Brain microvascular endothelial cell (primary cell): Measurements from ENCODE around the gene ACSL3.
A peak's percentile ranks its signal among the peaks of the same experiment; 100 is the strongest.

Source experiments
- DNase-seq: peaks from one replicate; pipeline ENCODE4 v3.0.0-alpha.2; 2020
- H3K27ac ChIP-seq: fragments of 250-450 bp; sonication (Bioruptor Pico); 2 replicates; pipeline ENCODE4 v1.5.1; 2020; ENCODE audit warnings: mild to moderate bottlenecking, moderate library complexity
- H3K27me3 ChIP-seq: fragments of 250-450 bp; sonication (Bioruptor Pico); replicated peaks from 2 replicates; pipeline ENCODE4 v1.5.1; 2020; ENCODE audit warnings: mild to moderate bottlenecking
- H3K36me3 ChIP-seq: fragments of 250-450 bp; sonication (Bioruptor Pico); replicated peaks from 2 replicates; pipeline ENCODE4 v1.5.1; 2020; ENCODE audit warnings: mild to moderate bottlenecking
- H3K4me3 ChIP-seq: 2 replicates; pipeline ENCODE4 v1.5.1; 2011; ENCODE audit warnings: low read depth, mild to moderate bottlenecking, control low read depth, low read length, moderate library complexity
- in situ Hi-C: cut with HindIII; loops from 2 replicates; pipeline ENCODE4 v1.10.0; 2017; ENCODE audit warnings: low sequenced_read_pairs, low pct_ligation_motif_present
- TF ChIP-seq, protein P1 (sequence below): IDR thresholded peaks from 2 replicates; pipeline ENCODE4 v1.5.1; 2011; ENCODE audit warnings: low read depth, mild to moderate bottlenecking, moderate library complexity, low read length, control low read depth, inconsistent platforms; ENCODE audit errors: missing control alignments

ACSL3 gene

DNA sequence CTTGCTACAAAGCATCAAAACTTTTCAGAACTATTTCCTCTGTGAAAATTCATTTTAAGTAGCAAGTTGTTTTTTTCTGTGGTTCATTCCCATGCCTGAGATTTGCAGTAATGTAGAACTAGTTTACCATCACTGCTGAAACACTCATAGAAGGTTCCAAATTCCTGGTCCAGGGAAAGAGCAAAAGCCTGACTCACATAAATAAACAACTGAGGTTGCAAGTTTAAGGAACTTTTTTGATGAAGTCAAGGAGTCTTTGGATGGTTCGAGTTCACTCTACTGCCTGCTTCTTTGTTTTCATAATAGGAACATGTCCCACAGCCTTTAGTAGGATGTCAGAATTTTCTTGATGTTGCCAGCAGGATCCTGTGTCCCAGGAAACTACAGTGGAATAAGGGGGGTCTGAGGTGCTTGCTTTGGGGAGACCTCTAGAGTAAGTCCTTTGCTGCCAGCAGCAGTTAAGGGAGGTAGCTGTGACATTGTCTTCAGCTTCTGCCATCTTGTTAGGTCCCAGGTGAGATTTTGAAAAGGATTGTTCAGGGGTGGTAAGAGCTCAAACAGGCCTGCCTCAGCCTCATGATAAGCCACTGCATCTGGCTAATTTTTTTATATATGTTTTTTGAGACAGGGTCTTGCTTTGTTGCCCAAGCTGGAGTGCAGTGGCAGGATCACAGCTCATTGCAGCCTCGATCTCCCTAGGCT lies 43.9 kb downstream of the ACSL3 start:
- Histone ChIP-seq H3K27me3 (no peaks in the 10 kb centered on the region), H3K27ac (peak overlapping the region; percentile 85), H3K36me3 (peaks cover 9% of the 10 kb centered on the region), H3K4me3 (no peak overlapping the region)
- TF ChIP-seq, protein P1, sequence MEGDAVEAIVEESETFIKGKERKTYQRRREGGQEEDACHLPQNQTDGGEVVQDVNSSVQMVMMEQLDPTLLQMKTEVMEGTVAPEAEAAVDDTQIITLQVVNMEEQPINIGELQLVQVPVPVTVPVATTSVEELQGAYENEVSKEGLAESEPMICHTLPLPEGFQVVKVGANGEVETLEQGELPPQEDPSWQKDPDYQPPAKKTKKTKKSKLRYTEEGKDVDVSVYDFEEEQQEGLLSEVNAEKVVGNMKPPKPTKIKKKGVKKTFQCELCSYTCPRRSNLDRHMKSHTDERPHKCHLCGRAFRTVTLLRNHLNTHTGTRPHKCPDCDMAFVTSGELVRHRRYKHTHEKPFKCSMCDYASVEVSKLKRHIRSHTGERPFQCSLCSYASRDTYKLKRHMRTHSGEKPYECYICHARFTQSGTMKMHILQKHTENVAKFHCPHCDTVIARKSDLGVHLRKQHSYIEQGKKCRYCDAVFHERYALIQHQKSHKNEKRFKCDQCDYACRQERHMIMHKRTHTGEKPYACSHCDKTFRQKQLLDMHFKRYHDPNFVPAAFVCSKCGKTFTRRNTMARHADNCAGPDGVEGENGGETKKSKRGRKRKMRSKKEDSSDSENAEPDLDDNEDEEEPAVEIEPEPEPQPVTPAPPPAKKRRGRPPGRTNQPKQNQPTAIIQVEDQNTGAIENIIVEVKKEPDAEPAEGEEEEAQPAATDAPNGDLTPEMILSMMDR, result no peak
- in situ Hi-C loops, result no loop called here
- peak; percentile 86 for DNase-seq

DNA sequence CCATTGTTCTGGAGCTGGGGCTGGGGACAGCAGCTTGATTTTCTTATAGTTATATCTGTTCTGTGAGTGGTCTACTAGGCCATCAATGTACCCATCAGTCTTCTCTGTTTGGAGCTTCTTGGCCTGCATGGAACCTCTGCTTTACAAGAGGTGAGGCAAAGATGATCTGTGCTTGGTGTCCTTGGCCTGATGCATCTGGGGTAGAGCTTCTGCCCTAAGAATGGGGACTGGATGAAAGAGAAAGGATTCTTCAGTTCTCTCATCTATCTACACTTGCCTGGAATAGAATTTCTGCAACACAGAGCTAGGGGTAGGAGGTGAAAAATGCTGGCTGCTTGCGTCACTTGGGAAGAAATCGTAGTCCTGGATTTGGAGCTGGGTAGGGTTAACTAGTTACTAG lies 46.2 kb downstream of the ACSL3 start:
- H3K36me3 ChIP-seq, result peaks cover 14% of the 10 kb centered on the region
- H3K27me3 ChIP-seq, result no peaks in the 10 kb centered on the region
- TF ChIP-seq, protein P1, result no peak
- DNase-seq, result no peak
- in situ Hi-C loops, result no loop called here
- H3K27ac ChIP-seq, result no peak overlapping the region
- no peak overlapping the region for H3K4me3 ChIP-seq

DNA sequence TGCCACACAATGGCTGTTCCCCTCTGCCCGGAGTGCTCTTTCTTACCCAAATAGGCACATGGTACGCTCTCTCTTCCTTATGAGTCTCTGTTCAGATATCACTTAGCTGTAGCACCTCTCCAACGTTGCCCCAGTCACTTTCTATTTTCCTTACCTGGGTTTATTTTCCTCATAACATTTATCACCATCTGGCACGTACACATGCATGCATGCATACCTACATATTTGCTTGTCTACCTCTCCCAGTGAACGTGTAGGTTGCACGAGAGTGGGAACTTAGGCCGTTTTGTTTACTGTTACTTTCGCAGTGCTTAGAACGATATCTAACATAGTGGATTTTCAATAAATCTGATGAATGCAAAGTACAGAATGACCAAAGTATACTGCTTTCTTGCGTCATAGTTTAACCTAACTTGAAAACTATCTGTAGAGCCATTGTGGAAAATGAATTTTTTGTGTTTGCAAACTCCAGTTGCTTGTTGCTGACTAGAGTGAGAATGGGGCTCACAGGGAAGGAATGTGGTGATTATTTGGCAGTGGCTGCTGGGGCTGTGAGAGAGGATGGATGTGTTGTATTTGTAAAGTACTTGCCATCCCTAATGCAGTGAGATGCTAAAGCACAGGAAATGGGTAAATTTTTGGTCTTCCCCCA lies 47.1 kb downstream of the ACSL3 start:
- H3K4me3 ChIP-seq, result no peak overlapping the region
- H3K27me3 ChIP-seq, result no peaks in the 10 kb centered on the region
- DNase-seq, result no peak
- no peak overlapping the region for H3K27ac ChIP-seq
- TF ChIP-seq, protein P1, result no peak
- H3K36me3 ChIP-seq, result peaks cover 14% of the 10 kb centered on the region
- in situ Hi-C loops, result no loop called here

DNA sequence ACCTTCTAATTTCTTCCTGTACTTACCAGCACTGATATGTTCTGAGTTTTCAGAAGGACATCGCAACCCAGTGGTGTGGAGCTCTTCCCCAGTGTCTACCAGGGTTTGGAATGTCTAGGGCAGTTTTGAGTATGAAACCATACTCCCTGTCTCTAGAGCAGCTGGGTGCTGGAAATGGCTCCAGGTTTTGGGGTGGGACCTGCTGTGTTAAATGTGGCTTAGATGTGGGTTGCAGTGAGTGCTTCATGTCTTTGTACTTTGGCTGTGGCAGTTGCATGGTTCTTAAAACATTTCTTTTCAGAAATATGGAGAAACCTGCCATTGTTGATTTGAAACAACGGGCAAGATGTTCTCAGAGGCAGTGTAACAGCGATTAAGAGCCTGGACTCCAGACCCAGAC lies 48.5 kb downstream of the ACSL3 start:
- peaks cover 12% of the 10 kb centered on the region for H3K36me3 ChIP-seq
- H3K4me3 ChIP-seq, result no peak overlapping the region
- no peaks in the 10 kb centered on the region for H3K27me3 ChIP-seq
- H3K27ac ChIP-seq, result no peak overlapping the region
- TF ChIP-seq, protein P1, result no peak
- in situ Hi-C loops, result no loop called here
- DNase-seq, result no peak

DNA sequence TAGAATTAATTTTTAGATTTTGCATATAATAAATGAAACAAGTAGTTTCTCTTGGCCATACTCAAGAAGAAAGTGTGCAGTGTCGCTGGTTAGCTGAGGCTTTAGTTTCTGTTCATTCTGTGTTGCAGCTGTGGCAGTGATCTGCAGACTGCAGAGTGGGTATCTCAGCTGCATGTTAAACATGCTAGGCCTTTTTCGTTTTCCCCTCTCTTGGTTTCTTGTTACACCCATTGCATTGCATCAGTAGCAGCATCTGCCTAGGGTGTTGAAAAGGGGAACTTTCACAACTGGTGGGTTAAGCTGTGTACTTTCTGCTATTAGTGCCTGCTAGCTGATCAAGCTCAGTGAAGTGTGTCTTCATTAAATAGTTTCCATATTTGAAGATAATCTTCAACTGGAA lies 51.3 kb downstream of the ACSL3 start:
- no peaks in the 10 kb centered on the region for H3K27me3 ChIP-seq
- H3K27ac ChIP-seq, result no peak overlapping the region
- in situ Hi-C loops, result no loop called here
- no peak overlapping the region for H3K4me3 ChIP-seq
- peaks cover 14% of the 10 kb centered on the region for H3K36me3 ChIP-seq
- no peak for DNase-seq
- TF ChIP-seq, protein P1, result no peak
